H1 (cell line): ENCODE measurements around the gene LPAR3. TPM values are rescaled to one million over a fixed set of nuclear protein-coding genes. Genes with fewer than 3 reads are reported as not detected.

ENCODE experiments used
- CREB1 ChIP-seq: IDR thresholded peaks from 2 replicates; pipeline ENCODE4 v1.6.1; 2012; ENCODE audit warnings: inconsistent platforms
- KDM4A ChIP-seq: IDR thresholded peaks from one replicate; pipeline ENCODE4 v1.7.1; 2012; ENCODE audit warnings: low read depth, mild to moderate bottlenecking, moderate library complexity, low read length, inconsistent platforms; ENCODE audit not compliant: severe bottlenecking
- MAFK ChIP-seq: IDR thresholded peaks from 2 replicates; pipeline ENCODE4 v1.6.1; 2012; ENCODE audit warnings: low read depth, mild to moderate bottlenecking, improper control_type of control experiment, low read length
- NANOG ChIP-seq: IDR thresholded peaks from 2 replicates; pipeline ENCODE4 v1.6.1; 2011; ENCODE audit warnings: low read length, low read depth, mild to moderate bottlenecking, inconsistent platforms; ENCODE audit not compliant: insufficient read depth, poor library complexity, severe bottlenecking
- NRF1 ChIP-seq: IDR thresholded peaks from 2 replicates; pipeline ENCODE4 v1.6.1; 2011; ENCODE audit warnings: mild to moderate bottlenecking, low read depth, low read length, improper control_type of control experiment
- POLR2A ChIP-seq, 2 experiments: IDR thresholded peaks; 1 replicate in 1 of 2; 2 replicates in 1 of 2; pipeline ENCODE4 v1.6.1; 2011; ENCODE audit warnings: low read depth in 2 of 2, low read length in 2 of 2, mild to moderate bottlenecking in 2 of 2; ENCODE audit errors: control extremely low read depth in 1 of 2
- TAF1 ChIP-seq: IDR thresholded peaks from 2 replicates; pipeline ENCODE4 v1.6.1; 2011; ENCODE audit warnings: mild to moderate bottlenecking, low read depth, low read length
- TAF7 ChIP-seq: optimal IDR thresholded peaks from 2 replicates; pipeline ENCODE3; 2011; ENCODE audit warnings: low read depth, mild to moderate bottlenecking, inconsistent platforms, low read length, moderate library complexity, borderline replicate concordance
- polyA plus RNA-seq, 7 experiments: library from polyadenylated mRNA; depleted of rRNA in 3 of 7; stranded (reverse) in 5 of 7; unstranded in 2 of 7; fragments of >200 nt in 5 of 7; fragments of 200-250 nt in 2 of 7; gene quantifications; 1 replicate in 5 of 7; 2 replicates in 1 of 7; 4 replicates in 1 of 7; pipeline versions ENCODE4 v1.2.1 to v1.2.3, GENCODE V29; 2011 to 2013; ENCODE audit warnings: missing spikeins in 2 of 7, mixed read lengths in 2 of 7
- total RNA-seq: library from RNA; stranded (reverse); fragmentation: NEBNext Ultra II Directional; extraction: Animal tissue kit (Norgen Biotek cat#: 25700); gene quantifications from 2 replicates; pipeline ENCODE4 v1.2.1, GENCODE V29; 2021
- TF ChIP-seq, protein P1 (sequence below): fragments of 300-600 bp; sonication (generic); IDR thresholded peaks from 2 replicates; pipeline ENCODE4 v1.7.1; 2012; ENCODE audit warnings: low read length, moderate library complexity, mild to moderate bottlenecking, inconsistent platforms; ENCODE audit not compliant: insufficient replicate concordance
- TF ChIP-seq, protein P2 (sequence below): IDR thresholded peaks from 2 replicates; pipeline ENCODE4 v1.6.1; 2012; ENCODE audit warnings: inconsistent platforms

The LPAR3 gene
- total and polyA plus RNA-seq, 2 of the 8 experiments (the other 6 are each of a cell fraction or from before 2014, with no cell fraction given), result 17.1 to 25.4 TPM

DNA sequence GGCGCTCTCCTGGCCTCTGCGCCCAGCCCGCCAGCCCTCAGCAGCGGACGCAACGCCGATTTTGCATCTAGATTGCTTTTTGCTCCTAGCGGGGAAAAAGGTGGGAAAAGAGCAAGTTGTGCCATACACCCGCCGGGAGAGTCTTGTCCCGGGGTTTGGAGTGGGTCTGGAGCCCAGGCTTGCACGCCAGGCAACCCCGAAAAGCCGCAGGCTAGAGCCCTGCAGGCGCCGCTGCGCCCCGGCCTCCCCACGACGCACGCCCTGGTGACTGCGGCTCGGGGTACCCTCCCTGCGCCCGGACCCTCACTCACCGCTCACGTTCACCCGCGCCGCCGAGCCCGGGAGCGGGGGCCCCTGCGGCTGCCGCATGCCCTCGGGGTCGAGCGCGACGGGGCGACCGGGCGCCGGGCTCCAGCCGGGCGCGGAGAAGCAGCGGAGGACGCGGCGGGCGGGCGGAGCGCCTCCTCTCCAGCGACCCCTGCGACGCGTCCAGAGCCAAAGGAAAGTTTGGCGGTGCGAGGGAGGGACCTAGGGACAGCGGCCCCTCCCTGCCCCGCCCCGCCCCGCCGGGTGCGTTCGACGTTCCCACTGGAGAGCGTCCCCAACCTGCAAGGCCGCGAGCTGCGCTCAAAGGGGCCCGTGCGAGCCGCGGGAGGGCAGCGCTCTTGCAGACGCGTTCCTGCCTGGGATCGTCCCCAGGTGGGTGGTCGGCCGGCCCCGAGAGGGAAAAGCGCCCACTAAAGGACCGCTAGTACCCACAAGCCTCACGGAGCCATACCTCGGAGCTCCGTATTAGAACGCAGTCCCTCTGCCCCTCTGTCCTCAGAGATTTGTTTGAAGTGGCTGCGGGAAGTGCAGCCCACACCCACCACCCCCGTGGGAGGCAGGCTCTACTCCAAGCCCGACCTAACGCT is at the start of gene LPAR3 (continued):
- TF ChIP-seq, protein P1, sequence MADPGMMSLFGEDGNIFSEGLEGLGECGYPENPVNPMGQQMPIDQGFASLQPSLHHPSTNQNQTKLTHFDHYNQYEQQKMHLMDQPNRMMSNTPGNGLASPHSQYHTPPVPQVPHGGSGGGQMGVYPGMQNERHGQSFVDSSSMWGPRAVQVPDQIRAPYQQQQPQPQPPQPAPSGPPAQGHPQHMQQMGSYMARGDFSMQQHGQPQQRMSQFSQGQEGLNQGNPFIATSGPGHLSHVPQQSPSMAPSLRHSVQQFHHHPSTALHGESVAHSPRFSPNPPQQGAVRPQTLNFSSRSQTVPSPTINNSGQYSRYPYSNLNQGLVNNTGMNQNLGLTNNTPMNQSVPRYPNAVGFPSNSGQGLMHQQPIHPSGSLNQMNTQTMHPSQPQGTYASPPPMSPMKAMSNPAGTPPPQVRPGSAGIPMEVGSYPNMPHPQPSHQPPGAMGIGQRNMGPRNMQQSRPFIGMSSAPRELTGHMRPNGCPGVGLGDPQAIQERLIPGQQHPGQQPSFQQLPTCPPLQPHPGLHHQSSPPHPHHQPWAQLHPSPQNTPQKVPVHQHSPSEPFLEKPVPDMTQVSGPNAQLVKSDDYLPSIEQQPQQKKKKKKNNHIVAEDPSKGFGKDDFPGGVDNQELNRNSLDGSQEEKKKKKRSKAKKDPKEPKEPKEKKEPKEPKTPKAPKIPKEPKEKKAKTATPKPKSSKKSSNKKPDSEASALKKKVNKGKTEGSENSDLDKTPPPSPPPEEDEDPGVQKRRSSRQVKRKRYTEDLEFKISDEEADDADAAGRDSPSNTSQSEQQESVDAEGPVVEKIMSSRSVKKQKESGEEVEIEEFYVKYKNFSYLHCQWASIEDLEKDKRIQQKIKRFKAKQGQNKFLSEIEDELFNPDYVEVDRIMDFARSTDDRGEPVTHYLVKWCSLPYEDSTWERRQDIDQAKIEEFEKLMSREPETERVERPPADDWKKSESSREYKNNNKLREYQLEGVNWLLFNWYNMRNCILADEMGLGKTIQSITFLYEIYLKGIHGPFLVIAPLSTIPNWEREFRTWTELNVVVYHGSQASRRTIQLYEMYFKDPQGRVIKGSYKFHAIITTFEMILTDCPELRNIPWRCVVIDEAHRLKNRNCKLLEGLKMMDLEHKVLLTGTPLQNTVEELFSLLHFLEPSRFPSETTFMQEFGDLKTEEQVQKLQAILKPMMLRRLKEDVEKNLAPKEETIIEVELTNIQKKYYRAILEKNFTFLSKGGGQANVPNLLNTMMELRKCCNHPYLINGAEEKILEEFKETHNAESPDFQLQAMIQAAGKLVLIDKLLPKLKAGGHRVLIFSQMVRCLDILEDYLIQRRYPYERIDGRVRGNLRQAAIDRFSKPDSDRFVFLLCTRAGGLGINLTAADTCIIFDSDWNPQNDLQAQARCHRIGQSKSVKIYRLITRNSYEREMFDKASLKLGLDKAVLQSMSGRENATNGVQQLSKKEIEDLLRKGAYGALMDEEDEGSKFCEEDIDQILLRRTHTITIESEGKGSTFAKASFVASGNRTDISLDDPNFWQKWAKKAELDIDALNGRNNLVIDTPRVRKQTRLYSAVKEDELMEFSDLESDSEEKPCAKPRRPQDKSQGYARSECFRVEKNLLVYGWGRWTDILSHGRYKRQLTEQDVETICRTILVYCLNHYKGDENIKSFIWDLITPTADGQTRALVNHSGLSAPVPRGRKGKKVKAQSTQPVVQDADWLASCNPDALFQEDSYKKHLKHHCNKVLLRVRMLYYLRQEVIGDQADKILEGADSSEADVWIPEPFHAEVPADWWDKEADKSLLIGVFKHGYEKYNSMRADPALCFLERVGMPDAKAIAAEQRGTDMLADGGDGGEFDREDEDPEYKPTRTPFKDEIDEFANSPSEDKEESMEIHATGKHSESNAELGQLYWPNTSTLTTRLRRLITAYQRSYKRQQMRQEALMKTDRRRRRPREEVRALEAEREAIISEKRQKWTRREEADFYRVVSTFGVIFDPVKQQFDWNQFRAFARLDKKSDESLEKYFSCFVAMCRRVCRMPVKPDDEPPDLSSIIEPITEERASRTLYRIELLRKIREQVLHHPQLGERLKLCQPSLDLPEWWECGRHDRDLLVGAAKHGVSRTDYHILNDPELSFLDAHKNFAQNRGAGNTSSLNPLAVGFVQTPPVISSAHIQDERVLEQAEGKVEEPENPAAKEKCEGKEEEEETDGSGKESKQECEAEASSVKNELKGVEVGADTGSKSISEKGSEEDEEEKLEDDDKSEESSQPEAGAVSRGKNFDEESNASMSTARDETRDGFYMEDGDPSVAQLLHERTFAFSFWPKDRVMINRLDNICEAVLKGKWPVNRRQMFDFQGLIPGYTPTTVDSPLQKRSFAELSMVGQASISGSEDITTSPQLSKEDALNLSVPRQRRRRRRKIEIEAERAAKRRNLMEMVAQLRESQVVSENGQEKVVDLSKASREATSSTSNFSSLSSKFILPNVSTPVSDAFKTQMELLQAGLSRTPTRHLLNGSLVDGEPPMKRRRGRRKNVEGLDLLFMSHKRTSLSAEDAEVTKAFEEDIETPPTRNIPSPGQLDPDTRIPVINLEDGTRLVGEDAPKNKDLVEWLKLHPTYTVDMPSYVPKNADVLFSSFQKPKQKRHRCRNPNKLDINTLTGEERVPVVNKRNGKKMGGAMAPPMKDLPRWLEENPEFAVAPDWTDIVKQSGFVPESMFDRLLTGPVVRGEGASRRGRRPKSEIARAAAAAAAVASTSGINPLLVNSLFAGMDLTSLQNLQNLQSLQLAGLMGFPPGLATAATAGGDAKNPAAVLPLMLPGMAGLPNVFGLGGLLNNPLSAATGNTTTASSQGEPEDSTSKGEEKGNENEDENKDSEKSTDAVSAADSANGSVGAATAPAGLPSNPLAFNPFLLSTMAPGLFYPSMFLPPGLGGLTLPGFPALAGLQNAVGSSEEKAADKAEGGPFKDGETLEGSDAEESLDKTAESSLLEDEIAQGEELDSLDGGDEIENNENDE, result no peak
- peak; percentile 35 for TF ChIP-seq TAF7
- TF ChIP-seq, protein P2, sequence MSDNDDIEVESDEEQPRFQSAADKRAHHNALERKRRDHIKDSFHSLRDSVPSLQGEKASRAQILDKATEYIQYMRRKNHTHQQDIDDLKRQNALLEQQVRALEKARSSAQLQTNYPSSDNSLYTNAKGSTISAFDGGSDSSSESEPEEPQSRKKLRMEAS, result no peak
- no peak for TF ChIP-seq NRF1
- no peak for TF ChIP-seq CREB1
- TF ChIP-seq POLR2A (IDR thresholded peaks at IDR 0.05; ENCODE audit: control extremely low read depth in 1 of 2, low read depth in 2 of 2, low read length in 2 of 2), result peak in 1 of 2 experiments; percentile 57; a peak in 1 of 3 replicates
- no peak for TF ChIP-seq NANOG
- peak; percentile 57; the same call in 1 of the 2 replicates for TF ChIP-seq TAF1
- no peak for TF ChIP-seq MAFK
- TF ChIP-seq KDM4A, result peak; percentile 83
